HL-60 (cell line): ENCODE data around the gene KBTBD12.

ENCODE experiments used
- DNase-seq, 2 experiments: peaks; one replicate each; pipeline ENCODE4 v3.0.0-alpha.2; 2010 to 2020; ENCODE audit warnings: low read depth in 1 of 2, low spot score in 1 of 2
- H3K27ac ChIP-seq: fragments of 250-450 bp; sonication (Bioruptor Pico); replicated peaks from 2 replicates; pipeline ENCODE4 v1.5.1; 2020; ENCODE audit warnings: mild to moderate bottlenecking, moderate library complexity
- H3K27me3 ChIP-seq: fragments of 250-450 bp; sonication (Bioruptor Pico); 2 replicates; pipeline ENCODE4 v1.5.1; 2021; ENCODE audit warnings: mild to moderate bottlenecking, moderate library complexity; ENCODE audit not compliant: insufficient read depth, poor library complexity, severe bottlenecking
- H3K4me3 ChIP-seq: replicated peaks from 2 replicates; pipeline ENCODE4 v1.5.1; 2011; ENCODE audit warnings: mild to moderate bottlenecking, control low read depth, low read length; ENCODE audit not compliant: insufficient read depth
- CTCF ChIP-seq: IDR thresholded peaks from one replicate; pipeline ENCODE4 v1.5.1; 2011; ENCODE audit warnings: low read length, control low read depth, inconsistent platforms; ENCODE audit not compliant: insufficient read depth
- GABPA ChIP-seq: IDR thresholded peaks from 2 replicates; pipeline ENCODE4 v1.6.1; 2012; ENCODE audit warnings: low read depth
- POLR2AphosphoS5 ChIP-seq: IDR thresholded peaks from 2 replicates; pipeline ENCODE4 v1.6.1; 2012; ENCODE audit warnings: low read depth
- SPI1 ChIP-seq: IDR thresholded peaks from 2 replicates; pipeline ENCODE4 v1.6.1; 2012; ENCODE audit warnings: low read depth, mild to moderate bottlenecking, borderline replicate concordance
- TF ChIP-seq, protein P1 (sequence below): IDR thresholded peaks from 2 replicates; pipeline ENCODE4 v1.6.1; 2012; ENCODE audit warnings: low read depth; ENCODE audit not compliant: insufficient replicate concordance

KBTBD12 gene

GRCh38 chr3:127914584-127914983, 448 bp upstream of the KBTBD12 start:
- peaks cover 14% of the 10 kb centered on the region for H3K27me3 ChIP-seq
- no peak overlapping the region for H3K4me3 ChIP-seq
- DNase-seq: no peak
- TF ChIP-seq, protein P1, sequence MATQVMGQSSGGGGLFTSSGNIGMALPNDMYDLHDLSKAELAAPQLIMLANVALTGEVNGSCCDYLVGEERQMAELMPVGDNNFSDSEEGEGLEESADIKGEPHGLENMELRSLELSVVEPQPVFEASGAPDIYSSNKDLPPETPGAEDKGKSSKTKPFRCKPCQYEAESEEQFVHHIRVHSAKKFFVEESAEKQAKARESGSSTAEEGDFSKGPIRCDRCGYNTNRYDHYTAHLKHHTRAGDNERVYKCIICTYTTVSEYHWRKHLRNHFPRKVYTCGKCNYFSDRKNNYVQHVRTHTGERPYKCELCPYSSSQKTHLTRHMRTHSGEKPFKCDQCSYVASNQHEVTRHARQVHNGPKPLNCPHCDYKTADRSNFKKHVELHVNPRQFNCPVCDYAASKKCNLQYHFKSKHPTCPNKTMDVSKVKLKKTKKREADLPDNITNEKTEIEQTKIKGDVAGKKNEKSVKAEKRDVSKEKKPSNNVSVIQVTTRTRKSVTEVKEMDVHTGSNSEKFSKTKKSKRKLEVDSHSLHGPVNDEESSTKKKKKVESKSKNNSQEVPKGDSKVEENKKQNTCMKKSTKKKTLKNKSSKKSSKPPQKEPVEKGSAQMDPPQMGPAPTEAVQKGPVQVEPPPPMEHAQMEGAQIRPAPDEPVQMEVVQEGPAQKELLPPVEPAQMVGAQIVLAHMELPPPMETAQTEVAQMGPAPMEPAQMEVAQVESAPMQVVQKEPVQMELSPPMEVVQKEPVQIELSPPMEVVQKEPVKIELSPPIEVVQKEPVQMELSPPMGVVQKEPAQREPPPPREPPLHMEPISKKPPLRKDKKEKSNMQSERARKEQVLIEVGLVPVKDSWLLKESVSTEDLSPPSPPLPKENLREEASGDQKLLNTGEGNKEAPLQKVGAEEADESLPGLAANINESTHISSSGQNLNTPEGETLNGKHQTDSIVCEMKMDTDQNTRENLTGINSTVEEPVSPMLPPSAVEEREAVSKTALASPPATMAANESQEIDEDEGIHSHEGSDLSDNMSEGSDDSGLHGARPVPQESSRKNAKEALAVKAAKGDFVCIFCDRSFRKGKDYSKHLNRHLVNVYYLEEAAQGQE: no peak
- no peak for TF ChIP-seq POLR2AphosphoS5
- TF ChIP-seq SPI1: no peak
- no peak for TF ChIP-seq GABPA
- no peak for TF ChIP-seq CTCF
- no peak overlapping the region for H3K27ac ChIP-seq

- TF ChIP-seq POLR2AphosphoS5: no peak
- TF ChIP-seq GABPA: no peak
- TF ChIP-seq CTCF: no peak
- TF ChIP-seq, protein P1: no peak
- no peak for TF ChIP-seq SPI1
- Histone ChIP-seq H3K27ac (no peak overlapping the region), H3K4me3 (no peak overlapping the region), H3K27me3 (peaks cover 14% of the 10 kb centered on the region)
- no peak for DNase-seq
These were observed 983 bp downstream of the KBTBD12 start for GRCh38 chr3:127915937-127916493.

DNA sequence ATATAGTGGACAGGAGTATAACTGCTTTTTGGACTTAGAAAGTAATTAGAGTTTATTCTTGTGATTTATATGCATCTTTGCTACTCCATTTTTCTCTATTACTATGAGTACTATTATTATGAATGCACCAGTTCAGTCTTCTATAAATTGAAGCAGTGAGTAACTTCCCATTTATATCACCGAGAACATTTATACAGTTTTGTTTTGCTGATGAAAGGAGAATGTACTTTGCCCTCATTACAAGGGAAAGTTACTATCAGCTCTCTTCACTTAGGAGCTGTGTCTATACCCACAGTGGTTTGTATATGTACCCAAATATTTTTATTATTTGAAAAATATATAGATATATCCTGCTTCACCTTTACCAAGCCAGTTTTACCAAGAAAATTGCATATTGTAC, 5.7 kb downstream of the KBTBD12 start:
- Histone ChIP-seq H3K27me3 (peaks cover 9% of the 10 kb centered on the region), H3K27ac (no peak overlapping the region), H3K4me3 (no peak overlapping the region)
- TF ChIP-seq CTCF (no peak), GABPA (no peak), SPI1 (no peak), POLR2AphosphoS5 (no peak)
- TF ChIP-seq, protein P1: no peak
- DNase-seq: no peak
